ENCODE data around the gene IRF2BP1.

GRCh38 chr19:45911291-45911690 is 25.4 kb upstream of the IRF2BP1 start:
- TF ChIP-seq CTCF (IDR thresholded peaks at IDR 0.05) (no peak), POLR2A (IDR thresholded peaks at IDR 0.05) (no peak)
